Suprapubic skin (tissue), 4 donors: ENCODE measurements around the gene LRP8.

Experiments
- CTCF ChIP-seq, 2 donors: fragments of 200-600 bp in 1 of 2; fragments of 450-650 bp in 1 of 2; sonication (generic) in 1 of 2; IDR thresholded peaks; one replicate each; pipeline ENCODE4 v1.5.1; 2016 to 2019; ENCODE audit warnings: antibody characterized with exemption in 2 of 2, mild to moderate bottlenecking in 1 of 2, moderate library complexity in 1 of 2
- POLR2A ChIP-seq, 2 donors: fragments of 450-650 bp; IDR thresholded peaks; one replicate each; pipeline ENCODE4 v1.6.1; 2017; ENCODE audit warnings: antibody characterized with exemption in 2 of 2, mild to moderate bottlenecking in 2 of 2, moderate library complexity in 2 of 2
- POLR2AphosphoS5 ChIP-seq, 3 donors: sonication (generic); formaldehyde crosslinking; IDR thresholded peaks; one replicate each; pipeline ENCODE4 v1.6.1; 2017; ENCODE audit warnings: antibody characterized with exemption in 3 of 3

- TF ChIP-seq CTCF (IDR thresholded peaks at IDR 0.05) (no peak), POLR2A (IDR thresholded peaks at IDR 0.05) (no peak), POLR2AphosphoS5 (IDR thresholded peaks at IDR 0.05) (no peak)
These were observed 35.2 kb upstream of the LRP8 start for GRCh38 chr1:53362851-53363642.
